GM23338 (cell line): ENCODE data around the gene AP2A2. TPM values are rescaled to one million over a fixed set of nuclear protein-coding genes. Genes with fewer than 3 reads are reported as not detected.

Experiments used
- ATAC-seq: fragments of 200-7000 bp; cut with Tn5 transposase; 3 replicates; pipeline ENCODE4 v1.9.1; 2020
- DNase-seq: peaks from one replicate; pipeline ENCODE4 v3.0.0-alpha.2; 2015; ENCODE audit warnings: low spot score
- H2AFZ ChIP-seq: fragments of 200-600 bp; sonication (generic); 2 replicates; pipeline ENCODE4 v1.8.0; 2016; ENCODE audit warnings: antibody characterized with exemption, mild to moderate bottlenecking, moderate library complexity
- H3F3A ChIP-seq: fragments of 200-600 bp; sonication (generic); replicated peaks from 2 replicates; pipeline ENCODE4 v1.8.0; 2017; ENCODE audit warnings: antibody characterized with exemption, mixed run types, low read depth
- H3K27ac ChIP-seq: fragments of 200-600 bp; sonication (generic); 2 replicates; pipeline ENCODE4 v1.6.1; 2016; ENCODE audit warnings: low read depth
- H3K27me3 ChIP-seq: fragments of 200-600 bp; sonication (generic); 2 replicates; pipeline ENCODE4 v1.8.0; 2016; ENCODE audit warnings: mild to moderate bottlenecking, mixed run types, moderate library complexity; ENCODE audit not compliant: insufficient read depth
- H3K36me3 ChIP-seq: fragments of 200-600 bp; sonication (generic); 2 replicates; pipeline ENCODE4 v1.8.0; 2016; ENCODE audit warnings: mild to moderate bottlenecking; ENCODE audit not compliant: insufficient read depth
- H3K4me1 ChIP-seq: fragments of 200-600 bp; sonication (generic); 2 replicates; pipeline ENCODE4 v1.8.0; 2016; ENCODE audit warnings: mild to moderate bottlenecking, moderate library complexity; ENCODE audit not compliant: insufficient read depth
- H3K4me2 ChIP-seq: fragments of 200-600 bp; sonication (generic); 2 replicates; pipeline ENCODE4 v1.7.1; 2017; ENCODE audit warnings: mixed run types
- H3K4me3 ChIP-seq: fragments of 200-600 bp; sonication (generic); 2 replicates; pipeline ENCODE4 v1.6.1; 2016; ENCODE audit warnings: mixed run types
- H3K79me2 ChIP-seq: fragments of 200-600 bp; sonication (generic); replicated peaks from 2 replicates; pipeline ENCODE4 v1.8.0; 2017; ENCODE audit warnings: mild to moderate bottlenecking; ENCODE audit not compliant: insufficient read depth
- H3K9me2 ChIP-seq: fragments of 200-600 bp; sonication (generic); 2 replicates; pipeline ENCODE4 v1.8.0; 2017; ENCODE audit not compliant: insufficient read depth
- H4K20me1 ChIP-seq: fragments of 200-600 bp; sonication (generic); replicated peaks from 2 replicates; pipeline ENCODE4 v1.8.0; 2017; ENCODE audit warnings: mild to moderate bottlenecking; ENCODE audit not compliant: insufficient read depth
- H3K27ac Mint-ChIP-seq: 2 replicates; pipeline ENCODE4 v1.8.0; 2020; ENCODE audit warnings: inconsistent platforms, mild to moderate bottlenecking, moderate library complexity, mixed read lengths
- H3K27me3 Mint-ChIP-seq: 3 replicates; pipeline ENCODE4 v1.8.0; 2022; ENCODE audit warnings: low read depth, mild to moderate bottlenecking, moderate library complexity, mixed read lengths, inconsistent platforms; ENCODE audit not compliant: insufficient read depth, poor library complexity
- H3K36me3 Mint-ChIP-seq: 3 replicates; pipeline ENCODE4 v1.8.0; 2021; ENCODE audit warnings: low read depth, mild to moderate bottlenecking, inconsistent platforms, moderate library complexity, mixed read lengths
- H3K4me1 Mint-ChIP-seq: 3 replicates; pipeline ENCODE4 v1.8.0; 2020; ENCODE audit warnings: mild to moderate bottlenecking, inconsistent platforms, mixed read lengths
- H3K4me3 Mint-ChIP-seq: 3 replicates; pipeline ENCODE4 v1.8.0; 2021; ENCODE audit warnings: moderate library complexity, mild to moderate bottlenecking, inconsistent platforms, mixed read lengths
- H3K9me3 Mint-ChIP-seq: 3 replicates; pipeline ENCODE4 v1.8.0; 2020; ENCODE audit warnings: moderate library complexity, mild to moderate bottlenecking, inconsistent platforms, mixed read lengths
- polyA plus RNA-seq: library from polyadenylated mRNA; unstranded; fragments of >200 nt; fragmentation: Nextera tagmentation; extraction: Ambion mirVana; gene quantifications from 2 replicates; pipeline ENCODE4 v1.2.1, GENCODE V29; 2016
- total RNA-seq: library from RNA; depleted of rRNA; stranded (reverse); fragments of >200 nt; shearing (Covaris generic); gene quantifications from 2 replicates; pipeline ENCODE4 v1.2.3, GENCODE V29; 2014
- TF ChIP-seq, protein P1 (sequence below), 2 experiments: fragments of 200-600 bp in 1 of 2; sonication (generic) in 1 of 2; conservative IDR thresholded peaks; 2 replicates each; pipeline versions ENCODE4 v1.5.1 to v1.6.1; 2016 to 2017; ENCODE audit warnings: antibody characterized with exemption in 2 of 2, low read depth in 2 of 2, mild to moderate bottlenecking in 2 of 2, moderate library complexity in 1 of 2
- TF ChIP-seq, protein P2 (sequence below): fragments of 250-450 bp; sonication (Bioruptor Pico); IDR thresholded peaks from 2 replicates; pipeline ENCODE4 v1.5.0; 2020; ENCODE audit warnings: mild to moderate bottlenecking, moderate library complexity
- TF ChIP-seq, protein P3 (sequence below): IDR thresholded peaks from 2 replicates; pipeline ENCODE4 v1.6.1; 2016; ENCODE audit warnings: antibody characterized with exemption

The AP2A2 gene
- total and polyA plus RNA-seq, 2 experiments from 2014 or later: 23.7 to 47.5 TPM

DNA sequence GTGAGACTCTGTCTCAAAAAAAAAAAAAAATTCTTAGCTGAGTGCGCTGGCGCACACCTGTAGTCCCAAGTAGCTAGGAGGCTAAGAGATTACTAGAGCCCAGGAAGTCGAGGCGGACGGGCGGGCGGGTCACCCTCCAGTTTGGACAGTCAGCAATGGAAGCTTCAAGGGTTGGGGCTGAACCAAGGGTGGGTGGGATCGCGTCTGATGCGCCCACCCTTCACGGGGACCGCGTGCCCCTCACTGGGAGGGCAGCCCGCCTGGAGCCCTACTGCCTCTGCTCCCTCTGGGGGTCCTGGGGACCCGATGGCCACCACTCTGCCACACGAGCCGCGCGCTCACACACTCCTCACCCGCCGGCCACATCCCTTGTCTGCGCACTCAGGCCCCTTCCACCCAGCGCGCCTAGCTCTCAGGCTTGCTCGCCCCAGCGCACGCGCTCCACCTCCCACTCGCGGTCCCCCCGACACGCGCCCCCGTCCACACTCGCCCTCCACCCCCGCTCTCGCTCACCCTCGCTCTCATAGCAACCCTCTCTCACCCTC, 15.6 kb upstream of the AP2A2 start:
- TF ChIP-seq, protein P1, sequence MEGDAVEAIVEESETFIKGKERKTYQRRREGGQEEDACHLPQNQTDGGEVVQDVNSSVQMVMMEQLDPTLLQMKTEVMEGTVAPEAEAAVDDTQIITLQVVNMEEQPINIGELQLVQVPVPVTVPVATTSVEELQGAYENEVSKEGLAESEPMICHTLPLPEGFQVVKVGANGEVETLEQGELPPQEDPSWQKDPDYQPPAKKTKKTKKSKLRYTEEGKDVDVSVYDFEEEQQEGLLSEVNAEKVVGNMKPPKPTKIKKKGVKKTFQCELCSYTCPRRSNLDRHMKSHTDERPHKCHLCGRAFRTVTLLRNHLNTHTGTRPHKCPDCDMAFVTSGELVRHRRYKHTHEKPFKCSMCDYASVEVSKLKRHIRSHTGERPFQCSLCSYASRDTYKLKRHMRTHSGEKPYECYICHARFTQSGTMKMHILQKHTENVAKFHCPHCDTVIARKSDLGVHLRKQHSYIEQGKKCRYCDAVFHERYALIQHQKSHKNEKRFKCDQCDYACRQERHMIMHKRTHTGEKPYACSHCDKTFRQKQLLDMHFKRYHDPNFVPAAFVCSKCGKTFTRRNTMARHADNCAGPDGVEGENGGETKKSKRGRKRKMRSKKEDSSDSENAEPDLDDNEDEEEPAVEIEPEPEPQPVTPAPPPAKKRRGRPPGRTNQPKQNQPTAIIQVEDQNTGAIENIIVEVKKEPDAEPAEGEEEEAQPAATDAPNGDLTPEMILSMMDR (conservative IDR thresholded peaks at IDR 0.05; ENCODE audit: low read depth in 2 of 2): no peak
- TF ChIP-seq, protein P2, sequence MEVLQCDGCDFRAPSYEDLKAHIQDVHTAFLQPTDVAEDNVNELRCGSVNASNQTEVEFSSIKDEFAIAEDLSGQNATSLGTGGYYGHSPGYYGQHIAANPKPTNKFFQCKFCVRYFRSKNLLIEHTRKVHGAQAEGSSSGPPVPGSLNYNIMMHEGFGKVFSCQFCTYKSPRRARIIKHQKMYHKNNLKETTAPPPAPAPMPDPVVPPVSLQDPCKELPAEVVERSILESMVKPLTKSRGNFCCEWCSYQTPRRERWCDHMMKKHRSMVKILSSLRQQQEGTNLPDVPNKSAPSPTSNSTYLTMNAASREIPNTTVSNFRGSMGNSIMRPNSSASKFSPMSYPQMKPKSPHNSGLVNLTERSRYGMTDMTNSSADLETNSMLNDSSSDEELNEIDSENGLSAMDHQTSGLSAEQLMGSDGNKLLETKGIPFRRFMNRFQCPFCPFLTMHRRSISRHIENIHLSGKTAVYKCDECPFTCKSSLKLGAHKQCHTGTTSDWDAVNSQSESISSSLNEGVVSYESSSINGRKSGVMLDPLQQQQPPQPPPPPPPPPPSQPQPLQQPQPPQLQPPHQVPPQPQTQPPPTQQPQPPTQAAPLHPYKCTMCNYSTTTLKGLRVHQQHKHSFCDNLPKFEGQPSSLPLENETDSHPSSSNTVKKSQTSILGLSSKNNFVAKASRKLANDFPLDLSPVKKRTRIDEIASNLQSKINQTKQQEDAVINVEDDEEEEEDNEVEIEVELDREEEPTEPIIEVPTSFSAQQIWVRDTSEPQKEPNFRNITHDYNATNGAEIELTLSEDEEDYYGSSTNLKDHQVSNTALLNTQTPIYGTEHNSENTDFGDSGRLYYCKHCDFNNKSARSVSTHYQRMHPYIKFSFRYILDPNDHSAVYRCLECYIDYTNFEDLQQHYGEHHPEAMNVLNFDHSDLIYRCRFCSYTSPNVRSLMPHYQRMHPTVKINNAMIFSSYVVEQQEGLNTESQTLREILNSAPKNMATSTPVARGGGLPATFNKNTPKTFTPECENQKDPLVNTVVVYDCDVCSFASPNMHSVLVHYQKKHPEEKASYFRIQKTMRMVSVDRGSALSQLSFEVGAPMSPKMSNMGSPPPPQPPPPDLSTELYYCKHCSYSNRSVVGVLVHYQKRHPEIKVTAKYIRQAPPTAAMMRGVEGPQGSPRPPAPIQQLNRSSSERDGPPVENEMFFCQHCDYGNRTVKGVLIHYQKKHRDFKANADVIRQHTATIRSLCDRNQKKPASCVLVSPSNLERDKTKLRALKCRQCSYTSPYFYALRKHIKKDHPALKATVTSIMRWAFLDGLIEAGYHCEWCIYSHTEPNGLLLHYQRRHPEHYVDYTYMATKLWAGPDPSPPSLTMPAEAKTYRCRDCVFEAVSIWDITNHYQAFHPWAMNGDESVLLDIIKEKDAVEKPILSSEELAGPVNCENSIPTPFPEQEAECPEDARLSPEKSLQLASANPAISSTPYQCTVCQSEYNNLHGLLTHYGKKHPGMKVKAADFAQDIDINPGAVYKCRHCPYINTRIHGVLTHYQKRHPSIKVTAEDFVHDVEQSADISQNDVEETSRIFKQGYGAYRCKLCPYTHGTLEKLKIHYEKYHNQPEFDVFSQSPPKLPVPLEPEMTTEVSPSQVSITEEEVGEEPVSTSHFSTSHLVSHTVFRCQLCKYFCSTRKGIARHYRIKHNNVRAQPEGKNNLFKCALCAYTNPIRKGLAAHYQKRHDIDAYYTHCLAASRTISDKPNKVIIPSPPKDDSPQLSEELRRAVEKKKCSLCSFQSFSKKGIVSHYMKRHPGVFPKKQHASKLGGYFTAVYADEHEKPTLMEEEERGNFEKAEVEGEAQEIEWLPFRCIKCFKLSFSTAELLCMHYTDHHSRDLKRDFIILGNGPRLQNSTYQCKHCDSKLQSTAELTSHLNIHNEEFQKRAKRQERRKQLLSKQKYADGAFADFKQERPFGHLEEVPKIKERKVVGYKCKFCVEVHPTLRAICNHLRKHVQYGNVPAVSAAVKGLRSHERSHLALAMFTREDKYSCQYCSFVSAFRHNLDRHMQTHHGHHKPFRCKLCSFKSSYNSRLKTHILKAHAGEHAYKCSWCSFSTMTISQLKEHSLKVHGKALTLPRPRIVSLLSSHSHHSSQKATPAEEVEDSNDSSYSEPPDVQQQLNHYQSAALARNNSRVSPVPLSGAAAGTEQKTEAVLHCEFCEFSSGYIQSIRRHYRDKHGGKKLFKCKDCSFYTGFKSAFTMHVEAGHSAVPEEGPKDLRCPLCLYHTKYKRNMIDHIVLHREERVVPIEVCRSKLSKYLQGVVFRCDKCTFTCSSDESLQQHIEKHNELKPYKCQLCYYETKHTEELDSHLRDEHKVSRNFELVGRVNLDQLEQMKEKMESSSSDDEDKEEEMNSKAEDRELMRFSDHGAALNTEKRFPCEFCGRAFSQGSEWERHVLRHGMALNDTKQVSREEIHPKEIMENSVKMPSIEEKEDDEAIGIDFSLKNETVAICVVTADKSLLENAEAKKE (CRISPR knock-in tag): no peak
- TF ChIP-seq, protein P3, sequence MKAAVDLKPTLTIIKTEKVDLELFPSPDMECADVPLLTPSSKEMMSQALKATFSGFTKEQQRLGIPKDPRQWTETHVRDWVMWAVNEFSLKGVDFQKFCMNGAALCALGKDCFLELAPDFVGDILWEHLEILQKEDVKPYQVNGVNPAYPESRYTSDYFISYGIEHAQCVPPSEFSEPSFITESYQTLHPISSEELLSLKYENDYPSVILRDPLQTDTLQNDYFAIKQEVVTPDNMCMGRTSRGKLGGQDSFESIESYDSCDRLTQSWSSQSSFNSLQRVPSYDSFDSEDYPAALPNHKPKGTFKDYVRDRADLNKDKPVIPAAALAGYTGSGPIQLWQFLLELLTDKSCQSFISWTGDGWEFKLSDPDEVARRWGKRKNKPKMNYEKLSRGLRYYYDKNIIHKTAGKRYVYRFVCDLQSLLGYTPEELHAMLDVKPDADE: no peak
- H4K20me1 ChIP-seq: peaks cover 7% of the 10 kb centered on the region; the same call in 1 of the 2 replicates
- no peak overlapping the region for H3K27ac ChIP-seq
- H3K4me1 ChIP-seq: peaks cover 14% of the 10 kb centered on the region; the same call in 1 of the 2 replicates
- H3K27me3 Mint-ChIP-seq: peaks cover 10% of the 10 kb centered on the region
- H3K4me3 Mint-ChIP-seq: peak overlapping the region; percentile 94
- peak overlapping the region; percentile 93 for H3K4me2 ChIP-seq
- ATAC-seq (peak; percentile 8), DNase-seq (no peak)
- peak overlapping the region; percentile 90; the same call in 1 of the 2 replicates for H2AFZ ChIP-seq
- peak overlapping the region; percentile 98 for H3K4me3 ChIP-seq
- peaks cover 18% of the 10 kb centered on the region for H3K4me1 Mint-ChIP-seq
- no peak overlapping the region; the same call in 1 of the 2 replicates for H3K27ac Mint-ChIP-seq
- peaks cover 47% of the 10 kb centered on the region for H3K79me2 ChIP-seq
- no peaks in the 10 kb centered on the region for H3K9me3 Mint-ChIP-seq
- H3K27me3 ChIP-seq: no peaks in the 10 kb centered on the region
- H3F3A ChIP-seq: peaks cover 22% of the 10 kb centered on the region; the same call in 1 of the 2 replicates
- peaks cover 18% of the 10 kb centered on the region for H3K36me3 Mint-ChIP-seq
- H3K9me2 ChIP-seq: no peaks in the 10 kb centered on the region
- H3K36me3 ChIP-seq: no peaks in the 10 kb centered on the region; the same call in 1 of the 2 replicates
